Mesodermal cell (in vitro differentiated cells): ENCODE measurements around the gene ADAMTSL5.

Experiments used
- H3K27ac ChIP-seq: 2 replicates; pipeline ENCODE4 v1.7.0; 2013; ENCODE audit warnings: mild to moderate bottlenecking, low read depth, low read length, moderate library complexity; ENCODE audit not compliant: severe bottlenecking
- H3K36me3 ChIP-seq: 2 replicates; pipeline ENCODE4 v1.7.1; 2013; ENCODE audit warnings: mild to moderate bottlenecking, low read length, moderate library complexity; ENCODE audit not compliant: control insufficient read depth, insufficient read depth
- H3K4me1 ChIP-seq: one replicate; pipeline ENCODE4 v1.7.1; 2013; ENCODE audit warnings: mild to moderate bottlenecking, low read length; ENCODE audit not compliant: insufficient read depth, control insufficient read depth, poor library complexity, severe bottlenecking
- H3K4me3 ChIP-seq: 2 replicates; pipeline ENCODE4 v1.7.0; 2013; ENCODE audit warnings: low read length, control low read depth, mild to moderate bottlenecking; ENCODE audit not compliant: insufficient read depth, poor library complexity, severe bottlenecking; ENCODE audit errors: extremely low read depth
- H3K9me3 ChIP-seq: 2 replicates; pipeline ENCODE4 v1.7.1; 2013; ENCODE audit warnings: mild to moderate bottlenecking, low read length, moderate library complexity; ENCODE audit not compliant: control insufficient read depth
- WGBS, 2 experiments: methylation state at CpG; one replicate each; pipeline ENCODE4 v1.1.5; 2013; ENCODE audit warnings: missing lambda C conversion rate in 2 of 2; ENCODE audit not compliant: insufficient coverage in 2 of 2; 5-methylcytosine and 5-hydroxymethylcytosine counted together

Gene ADAMTSL5

GRCh38 chr19:1457031-1457739 lies 55.6 kb downstream of the ADAMTSL5 start:
- no peaks in the 10 kb centered on the region for H3K9me3 ChIP-seq
- H3K27ac ChIP-seq, result no peak overlapping the region
- H3K4me1 ChIP-seq, result peaks cover 5% of the 10 kb centered on the region
- WGBS, 2 experiments, result 58 to 62% methylated on average over 47 to 48 of the region's 48 CpGs
- no peaks in the 10 kb centered on the region for H3K36me3 ChIP-seq
- H3K4me3 ChIP-seq, result no peak overlapping the region

- Histone ChIP-seq H3K27ac (no peak overlapping the region), H3K36me3 (no peaks in the 10 kb centered on the region), H3K9me3 (no peaks in the 10 kb centered on the region), H3K4me3 (no peak overlapping the region), H3K4me1 (peaks cover 5% of the 10 kb centered on the region)
- WGBS, 2 experiments, result 88 to 91% methylated on average over 33 to 43 of the region's 43 CpGs
Observed at GRCh38 chr19:1456121-1456900, 56.5 kb downstream of the ADAMTSL5 start.

- Histone ChIP-seq H3K4me3 (no peak overlapping the region), H3K36me3 (no peaks in the 10 kb centered on the region), H3K9me3 (no peaks in the 10 kb centered on the region), H3K27ac (no peak overlapping the region), H3K4me1 (peaks cover 5% of the 10 kb centered on the region)
- WGBS, 2 experiments, result 70 to 78% methylated on average over 23 to 37 of the region's 42 CpGs
Observed at GRCh38 chr19:1455336-1456120, 57.3 kb downstream of the ADAMTSL5 start.
